Lower lobe of right lung (tissue), 2 donors: ENCODE results near the gene HNRNPR. TPM values are rescaled to one million over a fixed set of nuclear protein-coding genes. Genes with fewer than 3 reads are reported as not detected.
"Not testable (repeated sequence)": the region's sequence is repeated elsewhere in the genome, so short reads cannot be mapped to it uniquely, and the experiment has no call there.

Source experiments
- ATAC-seq, 2 donors: fragments of 200-7000 bp; cut with Tn5 transposase; one replicate each; pipeline ENCODE4 v1.9.1; 2020 to 2022; ENCODE audit warnings: mild to moderate bottlenecking in 2 of 2, moderate library complexity in 2 of 2
- DNase-seq: peaks from one replicate; pipeline ENCODE4 v3.0.0-alpha.2; 2020
- H3K27ac ChIP-seq: fragments of 200-600 bp; one replicate; pipeline ENCODE4 v1.8.0; 2022
- H3K27me3 ChIP-seq: fragments of 200-600 bp; one replicate; pipeline ENCODE4 v1.8.0; 2022; ENCODE audit warnings: low read depth
- H3K36me3 ChIP-seq: fragments of 200-600 bp; one replicate; pipeline ENCODE4 v1.8.0; 2022; ENCODE audit warnings: mild to moderate bottlenecking
- H3K4me1 ChIP-seq: fragments of 200-600 bp; one replicate; pipeline ENCODE4 v1.8.0; 2022
- H3K4me3 ChIP-seq: fragments of 200-600 bp; one replicate; pipeline ENCODE4 v1.8.0; 2022; ENCODE audit warnings: mild to moderate bottlenecking
- H3K9me3 ChIP-seq: fragments of 200-600 bp; one replicate; pipeline ENCODE4 v1.8.0; 2022
- CTCF ChIP-seq: fragments of 200-600 bp; IDR thresholded peaks from one replicate; pipeline ENCODE4 v1.8.0; 2022; ENCODE audit warnings: antibody characterized with exemption, mild to moderate bottlenecking
- intact Hi-C: fragments of 100-400 bp; cut with DNase I; formaldehyde crosslinking; loops from one replicate; pipeline ENCODE4 v1.11.0; 2022
- total RNA-seq: library from RNA; stranded (reverse); fragmentation: NEBNext Ultra II Directional; extraction: Animal tissue kit (Norgen Biotek cat#: 25700); gene quantifications from one replicate; pipeline ENCODE4 v1.2.1, GENCODE V29; 2021
- donor health status: DM: no; HTN: yes; CAD: no; lungs with severe emphysema.

Gene HNRNPR
- total RNA-seq, 1 donor from 2014 or later = 84.9 TPM

GRCh38 chr1:23376890-23377811 is 33.1 kb upstream of the HNRNPR start:
- intact Hi-C loops = no loop called here
- H3K27ac ChIP-seq = peak overlapping the region; percentile 51
- peaks cover 34% of the 10 kb centered on the region for H3K4me1 ChIP-seq
- H3K36me3 ChIP-seq = peaks cover 10% of the 10 kb centered on the region
- H3K4me3 ChIP-seq = no peak overlapping the region
- TF ChIP-seq CTCF = no peak
- no peak for DNase-seq
- H3K9me3 ChIP-seq = no peaks in the 10 kb centered on the region
- H3K27me3 ChIP-seq = no peaks in the 10 kb centered on the region
- peak; percentile 38 to 65 for ATAC-seq

- H3K27me3 ChIP-seq, DNase-seq, H3K9me3 ChIP-seq, H3K27ac ChIP-seq, ATAC-seq, H3K4me3 ChIP-seq, H3K36me3 ChIP-seq, intact Hi-C loops: not testable (repeated sequence)
- H3K4me1 ChIP-seq = peaks cover 59% of the 10 kb centered on the region
Observed at GRCh38 chr1:23374079-23374735, 30.1 kb upstream of the HNRNPR start.

GRCh38 chr1:23371987-23372880 is 28.1 kb upstream of the HNRNPR start:
- DNase-seq (no peak), ATAC-seq (no peak)
- no peak overlapping the region for H3K4me3 ChIP-seq
- H3K4me1 ChIP-seq = peaks cover 46% of the 10 kb centered on the region
- H3K9me3 ChIP-seq = no peaks in the 10 kb centered on the region
- H3K27me3 ChIP-seq = no peaks in the 10 kb centered on the region
- intact Hi-C loops = no loop called here
- no peaks in the 10 kb centered on the region for H3K36me3 ChIP-seq
- TF ChIP-seq CTCF = no peak
- no peak overlapping the region for H3K27ac ChIP-seq

- no peaks in the 10 kb centered on the region for H3K9me3 ChIP-seq
- peak overlapping the region; percentile 82 for H3K4me3 ChIP-seq
- TF ChIP-seq CTCF = no peak
- no peaks in the 10 kb centered on the region for H3K36me3 ChIP-seq
- intact Hi-C loops = no loop called here
- ATAC-seq (no peak), DNase-seq (no peak)
- peak overlapping the region; percentile 63 for H3K27ac ChIP-seq
- H3K4me1 ChIP-seq = peaks cover 50% of the 10 kb centered on the region
- no peaks in the 10 kb centered on the region for H3K27me3 ChIP-seq
Observed at GRCh38 chr1:23370709-23371584, 26.9 kb upstream of the HNRNPR start.

- intact Hi-C loops = no loop called here
- H3K9me3 ChIP-seq = no peaks in the 10 kb centered on the region
- no peak for TF ChIP-seq CTCF
- H3K36me3 ChIP-seq = peaks cover 5% of the 10 kb centered on the region
- H3K27ac ChIP-seq = peak overlapping the region; percentile 94
- no peaks in the 10 kb centered on the region for H3K27me3 ChIP-seq
- H3K4me1 ChIP-seq = peaks cover 50% of the 10 kb centered on the region
- no peak for DNase-seq
- peak overlapping the region; percentile 82 for H3K4me3 ChIP-seq
- ATAC-seq = no peak
Observed at GRCh38 chr1:23370330-23370708, 26.2 kb upstream of the HNRNPR start.
